HFFc6 (cell line): ENCODE data around the gene TAS2R43. TPM values are rescaled to one million over a fixed set of nuclear protein-coding genes. Genes with fewer than 3 reads are reported as not detected.

Source experiments
- DNase-seq: peaks from one replicate; pipeline ENCODE4 v3.0.0-alpha.2; 2018
- H3K27ac Mint-ChIP-seq: 2 replicates; pipeline ENCODE4 v1.8.0; 2020; ENCODE audit warnings: mild to moderate bottlenecking, mixed read lengths
- H3K27me3 Mint-ChIP-seq: 2 replicates; pipeline ENCODE4 v1.8.0; 2021; ENCODE audit warnings: mild to moderate bottlenecking, moderate library complexity, mixed read lengths; ENCODE audit not compliant: insufficient read depth
- H3K36me3 Mint-ChIP-seq: 2 replicates; pipeline ENCODE4 v1.8.0; 2021; ENCODE audit warnings: low read depth, mixed read lengths
- H3K4me1 Mint-ChIP-seq: 2 replicates; pipeline ENCODE4 v1.8.0; 2020; ENCODE audit warnings: low read depth, mixed read lengths
- H3K4me3 Mint-ChIP-seq: 2 replicates; pipeline ENCODE4 v1.8.0; 2020; ENCODE audit warnings: mild to moderate bottlenecking, moderate library complexity, mixed read lengths
- H3K9me3 Mint-ChIP-seq: 2 replicates; pipeline ENCODE4 v1.8.0; 2020; ENCODE audit warnings: mild to moderate bottlenecking, mixed read lengths
- CTCF ChIP-seq: fragments of 200-600 bp; sonication (generic); IDR thresholded peaks from 2 replicates; pipeline ENCODE4 v1.5.0; 2021; ENCODE audit warnings: antibody characterized with exemption, mild to moderate bottlenecking
- long read RNA-seq: library from polyadenylated mRNA; unstranded; transcript quantifications from one replicate; pipeline ENCODE4 v2.0.0, GENCODE V29; 2019
- total RNA-seq, 6 experiments: library from RNA; stranded (reverse); fragmentation: NEBNext Ultra II Directional; extraction: Animal tissue kit (Norgen Biotek cat#: 25700); gene quantifications; 2 replicates in 1 of 6; 3 replicates in 5 of 6; pipeline ENCODE4 v1.2.3, GENCODE V29; 2021

Gene TAS2R43
- not detected for total RNA-seq
- long read RNA-seq: 0 reads

- no peaks in the 10 kb centered on the region for H3K4me1 Mint-ChIP-seq
- H3K27me3 Mint-ChIP-seq: no peaks in the 10 kb centered on the region
- H3K4me3 Mint-ChIP-seq: no peak within 1 kb of the TSS
- no peaks in the 10 kb centered on the region for H3K9me3 Mint-ChIP-seq
- H3K27ac Mint-ChIP-seq: no peak within 1 kb of the TSS
- TF ChIP-seq CTCF: no peak
- no peak for DNase-seq
- H3K36me3 Mint-ChIP-seq: no peaks in the 10 kb centered on the region; the same call in none of the 2 replicates
Observed at GRCh38 chr12:11092128-11092527, at the start of gene TAS2R43. TSS of gene TAS2R43 (minus strand) at chr12:11092313. CDS start at chr12:11092229, 84 bp downstream.

GRCh38 chr12:11136075-11136474 lies 44.0 kb upstream of the TAS2R43 start:
- TF ChIP-seq CTCF: no peak
- no peak for DNase-seq
- Mint-ChIP-seq H3K27me3 (no peaks in the 10 kb centered on the region), H3K4me1 (no peaks in the 10 kb centered on the region), H3K9me3 (no peaks in the 10 kb centered on the region), H3K27ac (no peak overlapping the region), H3K4me3 (no peak overlapping the region), H3K36me3 (peaks cover 12% of the 10 kb centered on the region; the same call in 1 of the 2 replicates)

- no peak for TF ChIP-seq CTCF
- Mint-ChIP-seq H3K27ac (no peak within 1 kb of the TSS), H3K4me3 (no peak within 1 kb of the TSS), H3K36me3 (peaks cover 3% of the 10 kb centered on the region; the same call in 1 of the 2 replicates), H3K27me3 (no peaks in the 10 kb centered on the region; the same call in 1 of the 2 replicates), H3K9me3 (no peaks in the 10 kb centered on the region), H3K4me1 (no peaks in the 10 kb centered on the region)
- no peak for DNase-seq
Observed at GRCh38 chr12:11134305-11134704, 42.2 kb upstream of the TAS2R43 start, which contains the start of gene TAS2R30. TSS of gene TAS2R30 (minus strand) at chr12:11134644. CDS start at chr12:11134244, 400 bp downstream.

- no peak overlapping the region for H3K4me3 Mint-ChIP-seq
- no peaks in the 10 kb centered on the region; the same call in 1 of the 2 replicates for H3K27me3 Mint-ChIP-seq
- no peak for TF ChIP-seq CTCF
- no peaks in the 10 kb centered on the region for H3K4me1 Mint-ChIP-seq
- H3K9me3 Mint-ChIP-seq: no peaks in the 10 kb centered on the region
- H3K27ac Mint-ChIP-seq: no peak overlapping the region
- peaks cover 6% of the 10 kb centered on the region; the same call in 1 of the 2 replicates for H3K36me3 Mint-ChIP-seq
- DNase-seq: no peak
Observed at GRCh38 chr12:11133816-11134215, 41.7 kb upstream of the TAS2R43 start.

- H3K9me3 Mint-ChIP-seq: no peaks in the 10 kb centered on the region
- no peak overlapping the region for H3K27ac Mint-ChIP-seq
- TF ChIP-seq CTCF: no peak
- H3K4me3 Mint-ChIP-seq: no peak overlapping the region
- DNase-seq: no peak
- H3K36me3 Mint-ChIP-seq: peaks cover 8% of the 10 kb centered on the region; the same call in 1 of the 2 replicates
- H3K4me1 Mint-ChIP-seq: no peaks in the 10 kb centered on the region
- no peaks in the 10 kb centered on the region; the same call in 1 of the 2 replicates for H3K27me3 Mint-ChIP-seq
Observed at GRCh38 chr12:11133162-11133561, 41.0 kb upstream of the TAS2R43 start.
